Raji (cell line): ENCODE results near the gene DHX35.

Experiments
- POLR2A ChIP-seq: IDR thresholded peaks from 2 replicates; pipeline ENCODE4 v1.6.1; 2011; ENCODE audit warnings: low read depth, low read length, control low read depth; ENCODE audit not compliant: insufficient read depth

DHX35 gene, protein sequence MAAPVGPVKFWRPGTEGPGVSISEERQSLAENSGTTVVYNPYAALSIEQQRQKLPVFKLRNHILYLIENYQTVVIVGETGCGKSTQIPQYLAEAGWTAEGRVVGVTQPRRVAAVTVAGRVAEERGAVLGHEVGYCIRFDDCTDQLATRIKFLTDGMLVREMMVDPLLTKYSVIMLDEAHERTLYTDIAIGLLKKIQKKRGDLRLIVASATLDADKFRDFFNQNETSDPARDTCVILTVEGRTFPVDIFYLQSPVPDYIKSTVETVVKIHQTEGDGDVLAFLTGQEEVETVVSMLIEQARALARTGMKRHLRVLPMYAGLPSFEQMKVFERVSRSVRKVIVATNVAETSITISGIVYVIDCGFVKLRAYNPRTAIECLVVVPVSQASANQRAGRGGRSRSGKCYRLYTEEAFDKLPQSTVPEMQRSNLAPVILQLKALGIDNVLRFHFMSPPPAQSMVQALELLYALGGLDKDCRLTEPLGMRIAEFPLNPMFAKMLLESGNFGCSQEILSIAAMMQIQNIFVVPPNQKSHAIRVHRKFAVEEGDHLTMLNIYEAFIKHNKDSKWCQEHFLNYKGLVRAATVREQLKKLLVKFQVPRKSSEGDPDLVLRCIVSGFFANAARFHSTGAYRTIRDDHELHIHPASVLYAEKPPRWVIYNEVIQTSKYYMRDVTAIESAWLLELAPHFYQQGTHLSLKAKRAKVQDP

DNA sequence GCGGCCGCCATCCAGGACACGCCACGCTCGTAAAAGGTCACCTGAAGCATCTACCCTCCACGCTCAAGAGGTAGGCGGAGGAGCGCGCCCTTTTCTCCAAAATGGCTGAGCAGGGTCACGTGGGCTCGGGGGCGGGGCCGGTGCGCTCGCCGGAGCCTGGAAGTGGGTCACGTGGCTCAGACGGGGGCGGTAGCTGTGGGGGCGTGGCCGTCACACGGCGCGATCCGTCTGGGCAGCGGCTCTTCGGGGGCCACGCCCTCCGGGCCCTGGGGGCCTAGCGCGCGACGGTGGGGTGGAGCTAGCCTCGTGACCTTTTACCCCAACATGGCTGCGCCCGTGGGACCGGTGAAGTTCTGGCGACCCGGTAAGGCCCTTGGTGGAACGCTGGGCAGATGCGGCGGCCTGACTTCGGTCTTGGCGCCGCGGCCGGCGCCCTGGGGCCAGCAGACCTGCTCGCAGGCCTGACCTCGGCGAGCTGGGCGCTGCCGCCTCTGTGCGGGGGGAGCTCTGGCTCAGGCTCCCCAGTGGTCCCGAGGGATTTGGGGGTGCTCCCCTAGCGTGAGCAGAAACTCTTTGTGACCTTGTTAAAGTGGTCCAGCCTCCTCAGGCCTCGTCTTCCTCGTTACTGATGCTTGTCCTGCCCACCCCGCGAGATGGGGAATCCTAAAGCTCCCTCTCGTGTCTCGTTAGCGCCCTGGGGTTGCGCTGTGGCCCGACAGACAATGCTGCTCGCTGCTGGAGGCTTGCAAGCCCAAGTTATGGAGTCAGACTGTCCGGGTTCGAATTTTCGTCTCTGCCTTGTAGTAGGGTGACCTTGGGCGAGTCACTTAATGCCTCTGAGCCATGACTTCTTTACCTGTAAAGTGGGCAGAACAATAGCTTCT lies at the start of gene DHX35:
Gene DHX35 (plus strand): TSS at position 301 of the 884 bp plus-strand sequence. CDS start 24 bp downstream, at position 325.
- TF ChIP-seq POLR2A: peak; percentile 91

DNA sequence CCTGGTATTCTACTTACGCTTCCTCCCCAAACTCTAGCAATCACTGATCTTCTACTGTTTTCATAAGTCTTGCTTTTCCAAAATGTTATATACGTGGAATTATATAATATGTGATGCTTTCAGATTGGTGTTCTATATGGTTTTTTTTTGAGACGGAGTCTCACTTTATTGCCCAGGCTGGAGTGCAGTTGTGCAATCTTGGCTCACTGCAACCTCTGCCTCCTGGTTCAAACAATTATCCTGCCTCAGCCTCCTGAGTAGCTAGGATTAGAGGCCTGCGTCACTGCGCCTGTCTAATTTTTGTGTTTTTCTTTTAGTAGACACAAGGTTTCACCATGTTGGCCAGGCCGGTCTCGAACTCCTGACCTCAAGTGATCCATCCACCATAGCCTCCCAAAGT lies 46.8 kb upstream of the DHX35 start:
- TF ChIP-seq POLR2A: no peak

- no peak for TF ChIP-seq POLR2A
Measured at GRCh38 chr20:38917657-38918056, 44.5 kb upstream of the DHX35 start.

DNA sequence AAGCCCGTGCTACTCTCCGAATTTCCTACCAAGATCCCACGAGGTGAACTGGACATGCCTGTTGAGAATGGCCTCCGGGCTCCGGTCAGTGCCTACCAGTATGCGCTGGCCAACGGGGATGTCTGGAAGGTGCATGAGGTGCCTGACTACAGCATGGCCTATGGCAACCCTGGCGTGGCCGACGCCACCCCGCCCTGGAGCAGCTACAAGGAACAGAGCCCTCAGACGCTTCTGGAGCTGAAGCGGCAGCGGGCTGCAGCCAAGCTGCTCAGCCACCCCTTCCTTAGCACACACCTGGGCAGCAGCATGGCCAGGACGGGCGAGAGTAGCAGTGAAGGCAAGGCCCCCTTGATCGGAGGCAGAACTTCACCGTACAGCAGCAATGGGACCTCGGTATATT lies 44.0 kb upstream of the DHX35 start:
- TF ChIP-seq POLR2A: no peak

DNA sequence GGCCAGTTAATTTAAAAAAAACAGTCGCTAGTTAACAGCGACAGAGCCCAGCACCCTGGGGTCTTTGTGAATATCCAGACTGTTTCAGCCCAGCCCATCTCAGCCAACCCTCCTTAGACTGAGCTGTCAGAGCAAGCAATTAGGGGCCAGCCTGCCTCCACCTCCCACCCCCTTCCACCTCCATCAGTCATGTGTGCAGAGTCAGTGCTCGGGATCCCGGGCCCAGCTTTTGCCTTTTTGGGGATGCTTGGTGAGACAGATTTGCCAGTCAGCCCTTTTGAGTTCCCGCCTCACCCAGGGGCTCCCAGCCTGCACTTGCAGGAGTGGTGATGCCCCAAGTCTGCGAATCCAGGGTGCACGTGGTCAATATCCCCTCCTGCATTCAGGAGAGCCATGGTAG lies 42.5 kb upstream of the DHX35 start:
- no peak for TF ChIP-seq POLR2A

- no peak for TF ChIP-seq POLR2A
Measured at GRCh38 chr20:38920411-38920810, 41.7 kb upstream of the DHX35 start.

DNA sequence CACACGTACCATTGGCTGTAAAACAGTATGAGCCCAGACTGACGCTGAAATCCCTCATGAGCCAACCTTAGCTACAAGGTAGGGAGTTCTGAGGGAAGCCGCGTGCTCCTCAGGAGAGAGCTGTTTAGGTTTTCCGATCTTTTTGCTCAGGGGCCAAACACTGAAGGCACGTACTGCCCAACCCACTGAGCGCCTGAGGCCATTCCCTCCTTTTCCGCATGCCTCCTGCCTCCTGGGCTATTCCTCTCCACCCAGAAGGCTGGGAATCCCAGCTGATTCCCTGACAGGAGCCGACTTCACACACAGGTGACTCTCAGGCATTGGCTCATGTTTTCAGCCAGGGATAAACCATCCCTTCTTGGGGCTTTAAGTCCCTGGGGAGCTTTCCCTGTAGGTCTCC lies 41.3 kb upstream of the DHX35 start:
- TF ChIP-seq POLR2A: no peak

- no peak for TF ChIP-seq POLR2A
Measured at GRCh38 chr20:38924718-38925117, 37.4 kb upstream of the DHX35 start.

DNA sequence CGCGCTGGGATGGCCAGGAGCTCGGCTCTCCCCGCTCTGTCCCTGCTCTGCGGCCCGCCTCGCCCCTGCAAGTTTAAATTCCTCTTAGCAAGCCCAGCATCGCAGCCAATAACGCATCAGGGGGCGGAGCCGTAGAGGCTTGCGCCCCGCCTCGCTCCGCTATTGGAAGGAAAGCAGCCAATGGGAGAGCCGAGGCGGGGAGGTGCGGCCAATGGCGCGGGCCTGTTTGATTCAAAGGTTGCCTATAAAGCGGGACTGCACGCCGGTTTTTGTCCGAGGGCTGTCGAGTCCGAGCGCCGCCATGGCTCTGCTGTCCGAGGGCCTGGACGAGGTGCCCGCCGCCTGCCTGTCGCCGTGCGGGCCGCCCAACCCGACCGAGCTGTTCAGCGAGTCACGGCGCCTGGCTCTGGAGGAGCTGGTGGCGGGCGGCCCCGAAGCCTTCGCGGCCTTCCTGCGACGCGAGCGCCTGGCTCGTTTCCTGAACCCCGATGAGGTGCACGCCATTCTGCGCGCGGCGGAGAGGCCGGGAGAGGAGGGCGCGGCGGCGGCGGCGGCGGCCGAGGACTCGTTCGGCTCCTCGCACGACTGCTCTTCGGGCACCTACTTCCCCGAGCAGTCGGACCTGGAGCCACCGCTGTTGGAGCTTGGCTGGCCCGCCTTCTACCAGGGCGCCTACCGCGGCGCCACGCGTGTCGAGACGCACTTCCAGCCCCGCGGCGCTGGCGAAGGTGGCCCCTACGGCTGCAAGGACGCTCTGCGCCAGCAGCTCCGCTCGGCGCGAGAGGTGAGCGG lies 35.8 kb upstream of the DHX35 start, which contains the start of gene FAM83D:
Gene FAM83D (plus strand): TSS at position 276 of the 792 bp plus-strand sequence. CDS start 26 bp downstream, at position 302.
- peak; percentile 95 for TF ChIP-seq POLR2A

DNA sequence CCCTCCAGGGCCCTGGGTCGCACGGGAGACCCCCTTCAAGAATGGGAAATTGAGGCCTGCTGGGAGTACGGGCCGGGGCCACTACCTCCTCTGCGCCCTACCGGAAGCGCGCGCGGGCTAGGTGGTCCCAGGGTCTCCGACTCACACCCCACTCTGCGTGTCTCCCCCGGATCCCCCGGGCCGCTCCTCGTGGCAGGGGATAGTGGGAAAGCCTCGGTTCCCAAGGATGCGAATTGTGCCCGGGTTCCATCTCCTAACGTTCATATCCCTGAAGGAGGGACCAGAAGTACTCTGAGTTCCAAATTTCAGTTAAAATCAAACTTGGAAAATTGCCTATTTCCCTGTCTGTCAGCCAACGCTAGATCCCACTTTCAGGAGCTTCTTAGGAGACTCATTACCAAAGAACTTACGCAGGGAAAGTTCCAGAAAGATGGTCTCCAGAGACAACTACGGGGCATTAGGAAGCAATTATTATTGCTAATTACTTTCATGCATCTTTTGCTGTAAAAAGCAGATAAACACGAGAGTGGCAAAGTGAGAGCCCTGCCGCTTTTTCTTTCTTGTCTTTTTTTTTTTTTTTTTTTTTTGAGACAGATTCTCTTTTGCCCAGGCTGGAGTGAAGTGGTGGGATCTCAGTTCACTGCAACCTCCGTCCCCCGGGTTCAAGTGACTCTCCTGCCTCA lies 35.1 kb upstream of the DHX35 start:
- no peak for TF ChIP-seq POLR2A

- TF ChIP-seq POLR2A: no peak
Measured at GRCh38 chr20:38927902-38928578, 34.1 kb upstream of the DHX35 start.

- TF ChIP-seq POLR2A: no peak
Measured at GRCh38 chr20:38930242-38930569, 31.9 kb upstream of the DHX35 start.

GRCh38 chr20:38931984-38932383 lies 30.2 kb upstream of the DHX35 start:
- TF ChIP-seq POLR2A: no peak
